Vagina (tissue), 2 donors: ENCODE data around the gene NKAIN2. TPM values are rescaled to one million over a fixed set of nuclear protein-coding genes. Genes with fewer than 3 reads are reported as not detected.
"Not testable (repeated sequence)": the region's sequence is repeated elsewhere in the genome, so short reads cannot be mapped to it uniquely, and the experiment has no call there.

Experiments
- DNase-seq, 2 donors: peaks; one replicate each; pipeline ENCODE4 v3.0.0-alpha.2; 2017; ENCODE audit errors: extremely low spot score in 2 of 2
- H3K27ac ChIP-seq: fragments of 200-600 bp; sonication (generic); one replicate; pipeline ENCODE4 v1.5.1; 2019
- H3K27me3 ChIP-seq: fragments of 200-600 bp; sonication (generic); one replicate; pipeline ENCODE4 v1.5.1; 2019
- H3K36me3 ChIP-seq, 2 donors: fragments of 200-600 bp; sonication (generic); one replicate each; pipeline ENCODE4 v1.5.1; 2017 to 2019
- H3K4me1 ChIP-seq: fragments of 200-600 bp; sonication (generic); one replicate; pipeline ENCODE4 v1.5.1; 2019
- H3K4me3 ChIP-seq, 2 donors: fragments of 200-600 bp; sonication (generic); 1 replicate in 1 of 2; 2 replicates in 1 of 2; pipeline ENCODE4 v1.5.1; 2016 to 2019
- H3K9me3 ChIP-seq: fragments of 200-600 bp; sonication (generic); one replicate; pipeline ENCODE4 v1.5.1; 2019
- POLR2A ChIP-seq, 2 donors: fragments of 450-650 bp; IDR thresholded peaks; one replicate each; pipeline ENCODE4 v1.6.1; 2017; ENCODE audit warnings: antibody characterized with exemption in 2 of 2, mild to moderate bottlenecking in 2 of 2, moderate library complexity in 2 of 2
- POLR2AphosphoS5 ChIP-seq, 2 donors: sonication (generic); formaldehyde crosslinking; IDR thresholded peaks; one replicate each; pipeline ENCODE4 v1.9.0; 2017; ENCODE audit warnings: antibody characterized with exemption in 2 of 2, mild to moderate bottlenecking in 2 of 2, low read depth in 1 of 2; ENCODE audit not compliant: insufficient read depth in 1 of 2
- intact Hi-C: fragments of 100-400 bp; cut with DNase I; formaldehyde crosslinking; loops from one replicate; pipeline ENCODE4 v1.15.1; 2023
- total RNA-seq: library from RNA; depleted of rRNA; stranded (reverse); fragments of >200 nt; gene quantifications from one replicate; pipeline ENCODE4 v1.2.3, GENCODE V29; 2016
- TF ChIP-seq, protein P1 (sequence below), 3 experiments: fragments of 450-650 bp in 2 of 3; fragments of 200-600 bp in 1 of 3; sonication (generic) in 1 of 3; IDR thresholded peaks; one replicate each; pipeline ENCODE4 v1.5.1; 2017 to 2019; ENCODE audit warnings: antibody characterized with exemption in 3 of 3, mild to moderate bottlenecking in 2 of 3, moderate library complexity in 2 of 3

Gene NKAIN2
- total RNA-seq, 1 donor from 2014 or later: not detected

- Histone ChIP-seq H3K9me3 (no peaks in the 10 kb centered on the region), H3K27ac (no peak overlapping the region), H3K36me3 (no peaks in the 10 kb centered on the region), H3K4me1 (no peaks in the 10 kb centered on the region), H3K4me3 (no peak overlapping the region), H3K27me3 (no peaks in the 10 kb centered on the region)
- intact Hi-C loops: no loop called here
- DNase-seq: no peak
- TF ChIP-seq, protein P1, sequence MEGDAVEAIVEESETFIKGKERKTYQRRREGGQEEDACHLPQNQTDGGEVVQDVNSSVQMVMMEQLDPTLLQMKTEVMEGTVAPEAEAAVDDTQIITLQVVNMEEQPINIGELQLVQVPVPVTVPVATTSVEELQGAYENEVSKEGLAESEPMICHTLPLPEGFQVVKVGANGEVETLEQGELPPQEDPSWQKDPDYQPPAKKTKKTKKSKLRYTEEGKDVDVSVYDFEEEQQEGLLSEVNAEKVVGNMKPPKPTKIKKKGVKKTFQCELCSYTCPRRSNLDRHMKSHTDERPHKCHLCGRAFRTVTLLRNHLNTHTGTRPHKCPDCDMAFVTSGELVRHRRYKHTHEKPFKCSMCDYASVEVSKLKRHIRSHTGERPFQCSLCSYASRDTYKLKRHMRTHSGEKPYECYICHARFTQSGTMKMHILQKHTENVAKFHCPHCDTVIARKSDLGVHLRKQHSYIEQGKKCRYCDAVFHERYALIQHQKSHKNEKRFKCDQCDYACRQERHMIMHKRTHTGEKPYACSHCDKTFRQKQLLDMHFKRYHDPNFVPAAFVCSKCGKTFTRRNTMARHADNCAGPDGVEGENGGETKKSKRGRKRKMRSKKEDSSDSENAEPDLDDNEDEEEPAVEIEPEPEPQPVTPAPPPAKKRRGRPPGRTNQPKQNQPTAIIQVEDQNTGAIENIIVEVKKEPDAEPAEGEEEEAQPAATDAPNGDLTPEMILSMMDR (IDR thresholded peaks at IDR 0.05): no peak
- TF ChIP-seq POLR2AphosphoS5 (IDR thresholded peaks at IDR 0.05; ENCODE audit: insufficient read depth in 1 of 2, low read depth in 1 of 2) (no peak), POLR2A (IDR thresholded peaks at IDR 0.05) (no peak)
Observed at GRCh38 chr6:123909989-123910388, 106.3 kb downstream of the NKAIN2 start.

DNA sequence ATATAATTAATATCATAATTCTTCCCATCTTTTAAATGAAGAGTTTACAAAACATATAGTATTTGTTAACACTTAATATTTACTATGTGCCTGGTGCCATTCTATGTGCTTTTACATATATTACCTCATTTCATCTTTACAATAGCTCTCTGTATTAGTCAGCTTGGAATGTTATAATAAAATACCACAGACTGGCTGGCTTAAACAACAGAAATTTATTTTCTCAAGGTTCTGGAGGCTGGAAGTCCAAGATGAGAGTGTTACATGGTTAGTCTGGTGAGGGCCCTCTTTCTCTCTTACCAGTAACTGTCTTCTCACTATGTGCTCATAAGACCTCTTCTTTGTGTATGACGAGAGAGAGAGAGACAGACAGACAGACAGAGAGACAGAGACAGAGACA lies 110.2 kb downstream of the NKAIN2 start:
- H3K9me3 ChIP-seq: no peaks in the 10 kb centered on the region
- intact Hi-C loops: no loop called here
- H3K4me1 ChIP-seq: no peaks in the 10 kb centered on the region
- no peak overlapping the region for H3K27ac ChIP-seq
- H3K27me3 ChIP-seq: no peaks in the 10 kb centered on the region
- no peak overlapping the region for H3K4me3 ChIP-seq
- DNase-seq: no peak
- H3K36me3 ChIP-seq: no peaks in the 10 kb centered on the region
- TF ChIP-seq, protein P1 (IDR thresholded peaks at IDR 0.05): no peak
- TF ChIP-seq POLR2AphosphoS5 (IDR thresholded peaks at IDR 0.05; ENCODE audit: insufficient read depth in 1 of 2, low read depth in 1 of 2): no peak
- no peak for TF ChIP-seq POLR2A (IDR thresholded peaks at IDR 0.05)

DNA sequence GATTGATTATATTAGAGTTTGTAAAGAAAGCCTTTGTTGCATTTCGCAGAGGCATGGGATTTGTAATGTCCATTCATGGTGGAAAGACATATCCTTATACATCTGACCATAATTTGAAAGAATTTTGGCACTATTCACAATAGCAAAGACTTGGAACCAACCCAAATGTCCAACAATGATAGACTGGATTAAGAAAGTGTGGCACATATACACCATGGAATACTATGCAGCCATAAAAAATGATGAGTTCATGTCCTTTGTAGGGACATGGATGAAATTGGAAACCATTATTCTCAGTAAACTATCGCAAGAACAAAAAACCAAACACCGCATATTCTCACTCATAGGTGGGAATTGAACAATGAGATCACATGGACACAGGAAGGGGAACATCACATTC lies 119.7 kb downstream of the NKAIN2 start:
- intact Hi-C loops: not testable (repeated sequence)

GRCh38 chr6:123925350-123925749 lies 121.7 kb downstream of the NKAIN2 start:
- Histone ChIP-seq H3K4me3 (no peak overlapping the region), H3K27ac (no peak overlapping the region), H3K36me3 (no peaks in the 10 kb centered on the region), H3K4me1 (no peaks in the 10 kb centered on the region), H3K9me3 (no peaks in the 10 kb centered on the region), H3K27me3 (no peaks in the 10 kb centered on the region)
- peak in 1 of 2 donors; percentile 22 for TF ChIP-seq POLR2AphosphoS5 (IDR thresholded peaks at IDR 0.05; ENCODE audit: insufficient read depth in 1 of 2, low read depth in 1 of 2)
- no peak for TF ChIP-seq POLR2A (IDR thresholded peaks at IDR 0.05)
- intact Hi-C loops: no loop called here
- DNase-seq: no peak

More for the DNA sequence above, 119.7 kb downstream of the NKAIN2 start:
- DNase-seq, H3K4me1 ChIP-seq, H3K36me3 ChIP-seq, H3K27ac ChIP-seq, H3K9me3 ChIP-seq, H3K4me3 ChIP-seq, H3K27me3 ChIP-seq: not testable (repeated sequence)

DNA sequence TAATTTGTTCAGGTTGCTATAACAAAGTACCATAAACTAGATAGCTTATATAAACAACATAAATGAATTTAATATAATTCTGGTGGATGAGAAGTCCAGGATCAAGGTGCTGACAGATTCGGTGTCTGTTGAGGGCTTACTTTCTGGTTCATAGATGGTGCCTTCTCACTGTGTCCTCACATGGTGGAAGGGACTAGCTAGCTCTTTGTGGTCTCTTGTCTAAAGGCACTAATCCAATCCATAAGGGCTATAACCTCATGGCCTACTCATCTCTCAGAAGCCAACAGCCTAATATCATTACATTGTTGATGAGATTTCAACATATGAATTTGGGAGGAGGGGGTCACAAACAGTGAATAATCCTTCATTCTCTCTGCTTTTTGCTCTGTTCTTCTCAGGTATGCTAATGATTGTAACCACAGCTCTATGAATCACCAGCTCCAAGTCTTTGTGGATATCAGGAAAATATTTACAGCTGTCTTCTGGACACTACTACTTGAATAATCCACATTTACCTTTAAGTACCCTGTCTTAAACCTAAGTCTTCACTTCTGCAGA lies 122.3 kb downstream of the NKAIN2 start:
- intact Hi-C loops: no loop called here
- TF ChIP-seq POLR2A (IDR thresholded peaks at IDR 0.05) (no peak), POLR2AphosphoS5 (IDR thresholded peaks at IDR 0.05; ENCODE audit: insufficient read depth in 1 of 2, low read depth in 1 of 2) (no peak)
- TF ChIP-seq, protein P1 (IDR thresholded peaks at IDR 0.05): no peak
- Histone ChIP-seq H3K4me1 (no peaks in the 10 kb centered on the region), H3K27me3 (no peaks in the 10 kb centered on the region), H3K9me3 (no peaks in the 10 kb centered on the region), H3K27ac (no peak overlapping the region), H3K36me3 (no peaks in the 10 kb centered on the region), H3K4me3 (no peak overlapping the region)
- DNase-seq: no peak

DNA sequence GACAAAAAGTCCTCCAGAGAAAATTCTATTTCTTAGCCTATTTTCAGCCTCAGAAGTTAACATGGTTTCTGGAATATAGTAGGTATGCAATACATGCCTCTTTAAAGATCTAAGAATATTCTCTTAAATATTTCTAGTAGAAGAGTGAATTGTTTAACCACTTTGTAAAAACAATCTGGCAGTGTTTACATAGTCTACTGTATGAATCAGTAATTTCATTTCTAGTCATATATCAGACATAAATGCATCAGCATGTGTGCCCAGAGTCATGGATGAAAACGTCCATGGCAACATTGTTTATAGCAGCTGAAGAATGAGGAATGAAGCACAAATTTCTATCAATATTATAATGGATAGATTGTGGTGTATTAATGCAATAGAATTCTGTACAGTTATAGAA lies 124.9 kb downstream of the NKAIN2 start:
- Histone ChIP-seq H3K27ac (no peak overlapping the region), H3K9me3 (no peaks in the 10 kb centered on the region), H3K4me3 (no peak overlapping the region), H3K36me3 (no peaks in the 10 kb centered on the region), H3K27me3 (no peaks in the 10 kb centered on the region), H3K4me1 (no peaks in the 10 kb centered on the region)
- no peak for TF ChIP-seq POLR2A (IDR thresholded peaks at IDR 0.05)
- TF ChIP-seq POLR2AphosphoS5 (IDR thresholded peaks at IDR 0.05; ENCODE audit: insufficient read depth in 1 of 2, low read depth in 1 of 2): no peak
- TF ChIP-seq, protein P1 (IDR thresholded peaks at IDR 0.05): no peak
- no peak for DNase-seq
- intact Hi-C loops: no loop called here
